Liver (tissue), 3 donors: ENCODE results near the gene GPR84.

Source experiments
- CTCF ChIP-seq: fragments of 150-350 bp; IDR thresholded peaks from 2 replicates; pipeline ENCODE4 v1.5.1; 2017; ENCODE audit warnings: improper control_type of control experiment, low read depth, low read length; ENCODE audit not compliant: missing input control
- JUND ChIP-seq, 2 donors: IDR thresholded peaks; 2 replicates each; pipeline ENCODE4 v1.6.1; 2016; ENCODE audit warnings: antibody characterized with exemption in 2 of 2
- MAX ChIP-seq: IDR thresholded peaks from 2 replicates; pipeline ENCODE4 v1.6.1; 2016; ENCODE audit warnings: antibody characterized with exemption
- REST ChIP-seq: IDR thresholded peaks from 2 replicates; pipeline ENCODE4 v1.6.1; 2016; ENCODE audit warnings: antibody characterized with exemption, mild to moderate bottlenecking
- RXRA ChIP-seq, 2 donors: IDR thresholded peaks; 2 replicates each; pipeline ENCODE4 v1.6.1; 2017 to 2018; ENCODE audit warnings: antibody characterized with exemption in 2 of 2, mild to moderate bottlenecking in 1 of 2
- YY1 ChIP-seq: IDR thresholded peaks from 2 replicates; pipeline ENCODE4 v1.6.1; 2016; ENCODE audit warnings: antibody characterized with exemption, mild to moderate bottlenecking
- ZBTB33 ChIP-seq: IDR thresholded peaks from 2 replicates; pipeline ENCODE4 v1.6.1; 2016; ENCODE audit warnings: antibody characterized with exemption
- donor health status: healthy.
- donor health status: healthy.

GRCh38 chr12:54364413-54364812 lies at the start of gene GPR84:
- TF ChIP-seq CTCF (no peak), MAX (no peak), JUND (IDR thresholded peaks at IDR 0.05) (no peak), RXRA (IDR thresholded peaks at IDR 0.05) (no peak), REST (no peak), YY1 (no peak), ZBTB33 (no peak)
